ENCODE results near the gene MSI2.

Gene MSI2

GRCh38 chr17:57629886-57630285 lies 373.6 kb downstream of the MSI2 start:
- DNase-seq, result no peak

DNA sequence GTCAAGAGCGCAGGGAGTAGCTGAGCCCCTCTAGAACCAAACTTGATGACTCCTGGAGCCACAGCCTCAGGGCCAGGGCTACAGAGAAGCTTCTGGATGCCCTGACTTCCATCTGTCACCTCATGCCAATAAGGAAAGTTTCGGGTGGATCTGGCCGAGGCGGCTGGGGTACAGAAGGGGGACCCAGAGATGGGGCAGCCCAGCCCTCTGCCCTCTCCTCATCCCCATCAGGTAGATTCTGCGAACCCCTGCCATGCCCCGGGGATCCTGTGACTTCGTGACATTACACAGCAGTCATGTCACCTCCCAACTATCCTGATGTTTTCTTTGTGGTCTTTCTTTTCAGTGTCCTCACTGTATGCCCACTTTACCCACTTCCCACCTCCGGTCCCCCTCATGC lies 374.4 kb downstream of the MSI2 start:
- DNase-seq, result no peak

GRCh38 chr17:57631871-57632270 lies 375.5 kb downstream of the MSI2 start:
- DNase-seq, result no peak

DNA sequence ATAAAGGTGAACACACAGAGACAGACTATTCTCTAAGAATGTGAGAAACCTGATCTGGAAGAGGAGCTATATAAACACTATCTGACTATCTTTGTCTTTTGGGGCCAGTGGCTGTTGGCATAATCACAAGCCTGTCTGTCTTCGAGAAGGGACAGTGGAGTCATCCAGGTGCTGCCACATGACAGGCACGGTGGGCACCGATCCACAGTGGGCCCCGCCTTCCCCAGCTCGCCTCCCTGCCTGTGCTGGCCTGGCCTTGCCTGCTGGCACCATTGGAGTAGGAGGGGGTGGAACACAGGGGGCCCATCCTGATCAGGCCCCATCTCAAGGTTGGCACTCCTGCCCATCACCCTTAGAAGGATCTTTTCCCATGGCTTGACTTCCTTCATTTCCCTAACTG lies 376.0 kb downstream of the MSI2 start:
- no peak for DNase-seq

DNA sequence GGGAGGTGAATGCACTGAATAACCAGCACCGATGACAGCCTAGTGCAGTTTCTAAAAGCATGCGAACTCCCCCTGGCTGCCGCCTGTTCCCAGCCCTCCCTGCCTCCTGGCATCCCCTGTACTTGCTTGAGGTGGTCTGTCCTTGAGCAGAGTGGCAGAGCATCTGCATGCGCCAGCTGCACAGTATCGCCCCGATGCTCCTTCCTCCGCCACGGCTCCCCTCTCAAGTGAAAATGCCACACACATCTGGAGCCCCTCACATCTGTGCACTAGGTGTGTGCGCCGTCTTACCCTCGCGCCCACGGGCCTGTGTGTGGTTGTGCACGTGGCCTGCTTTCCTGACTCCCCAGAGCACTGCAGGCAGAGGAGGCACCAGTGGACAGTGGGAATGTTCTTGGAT lies 376.9 kb downstream of the MSI2 start:
- DNase-seq, result no peak

- no peak for DNase-seq
Measured at GRCh38 chr17:57634713-57635465, 378.6 kb downstream of the MSI2 start.

- DNase-seq, result no peak
Measured at GRCh38 chr17:57636274-57636673, 380.0 kb downstream of the MSI2 start.

GRCh38 chr17:57636985-57637665 lies 380.8 kb downstream of the MSI2 start:
- DNase-seq, result no peak

GRCh38 chr17:57637666-57638010 lies 381.3 kb downstream of the MSI2 start:
- DNase-seq, result no peak

DNA sequence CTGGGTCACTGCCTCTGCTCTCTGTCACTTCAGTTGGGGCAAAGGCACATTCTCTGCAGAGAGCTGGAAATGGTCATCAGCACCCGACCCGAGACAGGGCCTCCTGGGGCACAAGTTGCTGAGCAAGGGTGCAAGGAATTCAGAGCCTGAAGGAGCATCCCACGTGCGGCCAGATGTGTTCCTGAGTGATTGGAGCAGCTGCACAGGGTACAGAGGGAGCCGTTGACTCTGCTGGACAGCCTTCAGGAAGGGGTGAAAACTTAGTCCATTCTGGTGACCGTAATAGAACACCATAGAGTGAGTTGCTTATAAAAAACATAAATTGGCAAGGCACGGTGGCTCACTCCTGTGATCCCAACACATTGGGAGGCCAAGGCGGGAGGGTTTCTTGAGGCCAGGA lies 382.0 kb downstream of the MSI2 start:
- no peak for DNase-seq

DNA sequence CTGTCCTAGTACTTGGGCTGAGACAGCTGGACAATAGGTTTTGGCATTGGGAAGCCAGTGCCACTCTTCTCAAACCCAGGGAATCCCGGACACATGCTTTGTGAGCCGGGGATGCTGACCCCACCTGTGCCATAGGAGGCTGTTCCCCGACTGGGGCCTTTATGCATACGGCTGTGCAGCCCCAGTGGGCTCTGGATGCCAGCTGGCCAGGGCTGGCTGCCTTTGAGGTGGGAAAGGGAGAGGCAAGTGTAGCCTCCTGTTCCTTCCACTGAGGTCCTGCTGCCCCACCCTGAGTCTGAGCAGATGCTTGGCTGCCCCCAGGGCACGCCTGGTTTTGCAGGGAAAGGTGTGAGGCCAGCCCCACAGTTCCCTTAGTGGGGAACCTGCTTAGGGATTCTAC lies 383.1 kb downstream of the MSI2 start:
- DNase-seq, result no peak

- no peak for DNase-seq
Measured at GRCh38 chr17:57640079-57640478, 383.8 kb downstream of the MSI2 start.

- DNase-seq, result no peak
Measured at GRCh38 chr17:57641761-57642160, 385.4 kb downstream of the MSI2 start.

- no peak for DNase-seq
Measured at GRCh38 chr17:57643062-57643461, 386.7 kb downstream of the MSI2 start.

DNA sequence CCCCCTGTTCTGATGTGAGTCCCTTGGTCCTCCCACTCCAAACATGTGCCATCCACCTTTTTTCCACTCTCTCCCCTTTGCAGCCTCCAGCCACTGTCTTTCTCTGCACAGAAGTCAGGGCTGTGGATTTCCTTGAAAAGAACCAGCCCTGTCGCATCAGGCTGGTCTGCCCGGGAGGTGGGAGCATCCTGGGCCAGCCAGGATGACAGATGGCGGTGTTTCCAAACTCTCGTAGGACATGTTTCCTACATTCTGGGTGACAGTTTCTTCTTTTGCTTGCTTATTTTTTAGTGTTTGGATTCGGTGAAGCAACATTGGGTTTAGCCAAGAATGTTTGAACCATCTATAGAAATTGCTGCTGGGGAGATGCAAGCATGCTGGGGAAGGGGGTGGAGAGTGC lies 388.0 kb downstream of the MSI2 start:
- no peak for DNase-seq

GRCh38 chr17:57645950-57646665 lies 389.8 kb downstream of the MSI2 start:
- DNase-seq, result no peak

GRCh38 chr17:57648720-57649119 lies 392.4 kb downstream of the MSI2 start:
- DNase-seq, result no peak

DNA sequence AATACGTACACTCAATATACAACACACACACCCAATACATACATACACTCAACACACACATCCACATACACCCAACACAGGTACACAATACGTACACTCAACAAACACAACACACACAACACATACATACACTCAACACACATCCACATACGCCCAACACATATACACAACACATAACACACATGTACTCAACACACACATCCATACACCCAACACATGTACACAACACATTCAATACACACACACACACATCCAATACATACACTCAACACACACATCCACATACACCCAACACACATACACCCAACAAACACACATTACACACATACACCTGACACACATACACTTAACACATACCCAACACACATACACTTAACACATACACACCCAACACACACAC lies 392.9 kb downstream of the MSI2 start:
- DNase-seq, result no peak

DNA sequence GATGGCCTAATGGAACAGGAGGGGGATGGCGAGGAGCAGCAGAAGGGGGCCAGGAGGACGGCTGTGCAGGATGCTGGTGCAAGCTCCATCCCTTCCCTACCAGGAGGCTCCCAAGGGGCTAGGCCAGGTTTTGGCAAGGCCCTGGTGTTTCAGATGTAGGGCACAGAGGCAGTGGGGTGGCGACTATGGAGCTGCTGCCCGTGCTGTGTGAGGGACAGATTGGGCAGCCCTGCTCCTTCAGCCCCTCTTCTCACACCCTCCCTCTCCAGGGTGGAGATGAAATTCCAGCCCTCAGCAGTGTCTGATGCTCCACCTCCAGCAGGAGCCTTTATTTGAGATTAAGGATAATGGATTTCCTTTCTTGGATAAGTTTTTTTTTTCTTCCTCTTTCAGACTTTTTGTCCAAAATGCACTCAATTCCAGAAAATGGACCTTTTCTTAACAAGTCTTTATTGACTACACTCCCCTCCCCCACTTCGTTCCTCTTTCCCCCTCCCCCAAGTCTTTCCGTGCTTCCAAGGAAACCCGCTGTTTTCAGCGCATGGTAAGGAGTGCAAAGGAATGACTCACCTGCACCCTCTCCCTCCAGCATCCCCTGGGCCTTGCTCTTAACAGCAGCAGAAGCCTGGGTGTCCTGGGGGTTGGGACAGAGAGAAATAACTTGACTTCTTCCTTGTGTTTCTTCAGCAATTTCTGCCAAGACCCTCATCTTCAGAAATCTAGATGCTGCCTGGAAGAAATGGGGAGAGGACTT lies 393.6 kb downstream of the MSI2 start:
- no peak for DNase-seq

DNA sequence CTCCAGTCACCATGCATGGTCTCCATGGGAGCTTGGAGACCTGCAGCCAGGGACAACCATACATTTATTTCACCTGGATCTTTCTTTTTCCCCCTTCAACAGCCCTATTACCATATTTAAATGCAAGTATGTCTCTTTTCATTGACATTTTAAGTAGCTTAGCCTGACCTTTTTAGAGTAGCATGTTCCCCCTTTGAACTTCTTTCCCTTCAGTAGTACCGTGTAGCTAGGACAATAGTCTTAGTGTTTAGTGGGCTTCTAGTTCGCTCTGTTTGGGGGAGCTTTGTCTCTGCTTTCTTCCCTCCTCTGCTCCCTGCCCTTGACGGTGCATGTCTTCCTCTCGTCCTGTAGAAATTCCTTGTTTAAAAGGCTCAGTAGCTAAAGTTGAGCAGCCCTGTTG lies 394.2 kb downstream of the MSI2 start:
- no peak for DNase-seq

GRCh38 chr17:57651451-57651850 lies 395.1 kb downstream of the MSI2 start:
- no peak for DNase-seq

DNA sequence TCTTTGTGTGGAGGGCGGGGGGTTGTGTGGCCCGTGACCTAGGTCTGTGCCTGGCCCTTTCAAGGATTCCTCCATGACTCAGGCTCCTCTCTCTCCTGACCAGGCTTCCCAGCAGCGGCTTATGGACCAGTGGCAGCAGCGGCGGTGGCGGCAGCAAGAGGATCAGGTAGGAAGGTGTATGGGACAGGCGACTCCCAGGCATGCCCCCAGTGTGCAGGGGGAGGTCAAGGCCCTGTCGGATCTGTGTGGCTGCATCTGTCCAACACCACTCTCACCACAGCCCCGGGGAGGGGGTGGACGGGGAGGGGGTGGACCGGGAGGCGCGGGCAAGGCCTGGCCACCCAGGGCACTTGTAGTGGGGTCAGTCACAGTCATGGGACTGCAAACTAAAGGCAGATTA lies 395.7 kb downstream of the MSI2 start:
- no peak for DNase-seq

- DNase-seq, result no peak
Measured at GRCh38 chr17:57652811-57653210, 396.5 kb downstream of the MSI2 start.

GRCh38 chr17:57653279-57653678 lies 397.0 kb downstream of the MSI2 start:
- no peak for DNase-seq

All from NCI-H1092 treated with DMSO at 0.1 percent for 48 hours (cell line).